ENCODE results near the gene RETREG2.
"Not testable (repeated sequence)": the region's sequence is repeated elsewhere in the genome, so short reads cannot be mapped to it uniquely, and the experiment has no call there.

The RETREG2 gene

GRCh38 chr2:219197388-219197787 is 19.3 kb downstream of the RETREG2 start:
- DNase-seq (ENCODE audit: low read depth) = no peak

GRCh38 chr2:219198974-219199373 is 20.9 kb downstream of the RETREG2 start:
- no peak for DNase-seq (ENCODE audit: low read depth)

GRCh38 chr2:219199470-219200211 is 21.6 kb downstream of the RETREG2 start:
- no peak for DNase-seq (ENCODE audit: low read depth)

GRCh38 chr2:219200502-219201326 is 22.6 kb downstream of the RETREG2 start:
- DNase-seq (ENCODE audit: low read depth) = not testable (repeated sequence)

- DNase-seq (ENCODE audit: low read depth) = not testable (repeated sequence)
Measured at GRCh38 chr2:219201331-219201730, 23.3 kb downstream of the RETREG2 start.

- no peak for DNase-seq (ENCODE audit: low read depth)
Measured at GRCh38 chr2:219204425-219205164, 26.5 kb downstream of the RETREG2 start.

GRCh38 chr2:219205165-219205538 is 27.1 kb downstream of the RETREG2 start:
- DNase-seq (ENCODE audit: low read depth) = no peak

- DNase-seq (ENCODE audit: low read depth) = no peak
Measured at GRCh38 chr2:219205981-219206327, 27.9 kb downstream of the RETREG2 start.

GRCh38 chr2:219206328-219207133 is 28.5 kb downstream of the RETREG2 start, which contains the start of gene ZFAND2B:
Gene ZFAND2B, plus strand, starts transcription at chr2:219206782. Its CDS starts 206 bp downstream, at chr2:219206988.
- DNase-seq (ENCODE audit: low read depth) = peak; percentile 87

GRCh38 chr2:219207134-219207883 is 29.2 kb downstream of the RETREG2 start:
- DNase-seq (ENCODE audit: low read depth) = no peak

GRCh38 chr2:219207884-219208740 is 30.0 kb downstream of the RETREG2 start:
- no peak for DNase-seq (ENCODE audit: low read depth)

GRCh38 chr2:219209236-219210195 is 31.4 kb downstream of the RETREG2 start:
- no peak for DNase-seq (ENCODE audit: low read depth)

- DNase-seq (ENCODE audit: low read depth) = no peak
Measured at GRCh38 chr2:219210196-219210885, 32.3 kb downstream of the RETREG2 start.

- DNase-seq (ENCODE audit: low read depth) = no peak
Measured at GRCh38 chr2:219210886-219211362, 32.8 kb downstream of the RETREG2 start.

- no peak for DNase-seq (ENCODE audit: low read depth)
Measured at GRCh38 chr2:219213026-219213415, 34.9 kb downstream of the RETREG2 start.

GRCh38 chr2:219213486-219214071 is 35.5 kb downstream of the RETREG2 start:
- DNase-seq (ENCODE audit: low read depth) = no peak

- DNase-seq (ENCODE audit: low read depth) = no peak
Measured at GRCh38 chr2:219214141-219214540, 36.1 kb downstream of the RETREG2 start.

- no peak for DNase-seq (ENCODE audit: low read depth)
Measured at GRCh38 chr2:219214786-219215185, 36.7 kb downstream of the RETREG2 start.

All from stimulated activated CD8-positive, alpha-beta memory T cell treated with anti-CD3 and anti-CD28 coated beads, Interleukin-7, amount 100 ng/mL, for 24 hours (primary cell).